Activated CD8-positive, alpha-beta memory T cell treated with anti-CD3 and anti-CD28 coated beads for 36 hours (primary cell): ENCODE results near the gene ARL6IP4. TPM values are rescaled to one million over a fixed set of nuclear protein-coding genes. Genes with fewer than 3 reads are reported as not detected.
"Not testable (repeated sequence)": the region's sequence is repeated elsewhere in the genome, so short reads cannot be mapped to it uniquely, and the experiment has no call there.

ENCODE experiments used
- CTCF ChIA-PET: fragments of 350-600 bp; sonication (Branson Sonifier 250); formaldehyde crosslinking; loops from one replicate; lab custom pipeline; 2021; ENCODE audit warnings: antibody characterized with exemption; lab: Charles Lee
- POLR2A ChIA-PET: fragments of 350-600 bp; sonication (Branson Sonifier 250); formaldehyde crosslinking; loops from one replicate; lab custom pipeline; 2021; ENCODE audit warnings: antibody characterized with exemption; lab: Charles Lee
- total RNA-seq, 2 experiments: library from RNA; stranded (reverse); gene quantifications; one replicate each; pipeline ENCODE4 v1.2.3, GENCODE V29; 2021

ARL6IP4 gene
- total RNA-seq, 2 experiments from 2014 or later = 172 to 180 TPM

GRCh38 chr12:122996188-122996601 lies 15.7 kb downstream of the ARL6IP4 start:
- ChIA-PET POLR2A (no interaction called here), CTCF (no interaction called here)

GRCh38 chr12:122996621-122997342 lies 16.3 kb downstream of the ARL6IP4 start:
- CTCF ChIA-PET = interaction anchor here (1.6 kb wide), 1 partner anchor 9 kb away, joined by 3 read pairs; no protein-coding TSS in a partner anchor
- POLR2A ChIA-PET = no interaction called here

- POLR2A ChIA-PET = no interaction called here
- CTCF ChIA-PET = interaction anchor here (1.6 kb wide), 1 partner anchor 10 kb away, joined by 3 read pairs; no protein-coding TSS in a partner anchor
Observed at GRCh38 chr12:122997343-122998250, 17.1 kb downstream of the ARL6IP4 start.

DNA sequence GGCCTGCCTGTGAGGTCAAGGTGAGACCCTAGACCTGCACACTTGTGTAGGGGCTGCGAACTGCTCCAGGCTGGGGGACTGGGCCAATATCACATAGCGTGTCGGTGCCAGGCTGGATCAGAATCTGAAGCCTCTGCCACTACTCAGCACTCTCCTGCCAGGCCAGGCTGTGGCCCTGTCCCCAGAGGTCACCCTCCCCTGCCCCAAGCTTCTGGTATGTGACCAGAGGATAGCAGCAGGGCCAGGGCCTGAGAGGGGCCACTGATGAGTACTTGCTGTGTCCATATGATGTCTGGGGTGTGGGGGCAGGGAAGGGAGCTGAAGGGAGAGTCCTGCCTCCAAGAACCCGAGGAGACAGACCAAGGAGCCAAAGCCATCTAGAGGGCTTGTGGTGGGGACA lies 17.8 kb downstream of the ARL6IP4 start:
- CTCF ChIA-PET = interaction anchor here (1.6 kb wide), 1 partner anchor 11 kb away, joined by 3 read pairs; no protein-coding TSS in a partner anchor
- POLR2A ChIA-PET = no interaction called here

DNA sequence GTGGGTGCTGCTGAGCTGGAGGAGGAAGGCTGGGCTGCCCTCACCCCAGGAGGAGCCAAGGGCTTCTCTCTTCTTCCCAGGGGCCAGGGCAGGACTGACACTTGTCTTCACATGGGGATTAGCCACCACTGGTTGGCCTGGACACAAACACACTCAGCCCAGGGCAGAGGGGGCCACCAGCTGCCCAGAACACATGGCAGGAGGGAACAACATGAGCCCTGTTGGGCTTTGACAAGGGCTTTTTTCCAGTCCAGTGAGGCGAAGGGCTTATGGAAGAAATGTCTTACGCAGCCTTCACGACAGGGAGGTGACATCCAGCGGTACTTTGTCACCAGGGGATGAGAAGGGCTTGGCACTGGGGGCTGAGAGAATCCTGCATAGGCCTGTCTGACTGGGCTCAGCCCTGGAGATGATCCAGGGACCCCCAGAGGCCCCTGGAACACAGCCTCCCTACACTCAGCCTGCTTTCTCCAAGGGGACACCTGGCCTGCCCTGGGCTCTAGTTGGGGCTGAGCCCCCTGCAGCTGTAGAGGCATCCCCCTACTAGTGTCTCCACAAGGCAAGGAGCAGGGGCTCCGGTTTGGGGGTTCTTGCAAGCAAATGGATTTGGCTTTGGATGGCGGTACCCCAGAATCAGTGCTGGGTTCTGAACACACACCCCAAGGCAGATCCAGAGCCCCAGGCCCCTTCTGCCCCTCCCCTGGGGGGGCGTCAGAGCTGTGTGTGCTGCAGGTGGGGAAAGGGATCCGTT lies 18.9 kb downstream of the ARL6IP4 start:
- ChIA-PET POLR2A (no interaction called here), CTCF (interaction anchor here (1.5 kb wide), 1 partner anchor 10 kb away, joined by 4 read pairs; no protein-coding TSS in a partner anchor)

DNA sequence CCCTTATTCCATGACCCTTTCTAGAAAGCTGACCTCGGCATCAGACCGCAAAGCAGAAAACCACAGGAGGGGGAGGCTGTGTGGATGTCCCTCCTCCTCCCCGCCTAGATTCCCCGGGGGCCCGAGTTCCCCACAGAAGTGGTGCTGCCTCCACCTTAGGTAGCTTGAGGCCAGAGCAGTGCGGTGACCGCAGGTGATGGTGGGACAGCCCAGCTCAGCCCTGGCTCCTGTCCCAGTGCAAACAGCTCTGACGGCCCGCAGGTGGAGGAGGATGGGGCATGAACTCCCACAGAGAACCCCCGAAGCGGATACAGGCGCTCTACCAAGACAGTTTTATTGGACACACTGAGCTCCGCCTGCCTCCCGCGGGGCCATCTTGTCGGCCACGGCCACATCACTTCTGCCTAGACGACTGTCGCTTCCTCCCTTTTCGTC lies 19.5 kb downstream of the ARL6IP4 start:
- ChIA-PET POLR2A (no interaction called here), CTCF (interaction anchor here (1.5 kb wide), 1 partner anchor 11 kb away, joined by 4 read pairs; no protein-coding TSS in a partner anchor)

DNA sequence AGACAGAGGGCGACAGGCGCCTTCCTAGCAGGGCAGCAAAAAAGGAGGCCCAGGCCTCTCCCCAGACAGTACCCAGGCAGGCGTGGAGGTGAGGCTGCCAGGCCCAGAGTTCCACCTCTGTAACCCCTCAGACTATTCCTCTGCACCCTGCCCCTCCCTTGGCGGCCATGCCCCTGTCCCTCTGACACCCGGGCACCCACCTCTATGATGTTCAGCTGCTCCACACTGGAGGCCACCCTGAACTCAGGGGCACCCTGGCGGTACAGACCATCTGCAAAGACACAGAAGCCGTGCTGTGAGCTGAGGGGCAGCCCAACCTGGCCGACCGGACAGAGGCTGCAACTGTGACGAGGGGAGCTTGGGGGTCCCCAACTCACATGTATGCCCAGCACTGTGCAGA lies 20.1 kb downstream of the ARL6IP4 start:
- ChIA-PET POLR2A (no interaction called here), CTCF (no interaction called here)

- ChIA-PET POLR2A (no interaction called here), CTCF (interaction anchor here (0.6 kb wide), 1 partner anchor 227 kb away, joined by 3 read pairs; the partner anchor contains the start of gene CCDC62)
Observed at GRCh38 chr12:123001464-123001863, 21.0 kb downstream of the ARL6IP4 start.

- CTCF ChIA-PET = no interaction called here
- POLR2A ChIA-PET = no interaction called here
Observed at GRCh38 chr12:123003257-123003656, 22.8 kb downstream of the ARL6IP4 start.

GRCh38 chr12:123004287-123004686 lies 23.8 kb downstream of the ARL6IP4 start:
- POLR2A ChIA-PET = no interaction called here
- CTCF ChIA-PET = no interaction called here

GRCh38 chr12:123005081-123005626 lies 24.7 kb downstream of the ARL6IP4 start:
- ChIA-PET CTCF (no interaction called here), POLR2A (no interaction called here)

DNA sequence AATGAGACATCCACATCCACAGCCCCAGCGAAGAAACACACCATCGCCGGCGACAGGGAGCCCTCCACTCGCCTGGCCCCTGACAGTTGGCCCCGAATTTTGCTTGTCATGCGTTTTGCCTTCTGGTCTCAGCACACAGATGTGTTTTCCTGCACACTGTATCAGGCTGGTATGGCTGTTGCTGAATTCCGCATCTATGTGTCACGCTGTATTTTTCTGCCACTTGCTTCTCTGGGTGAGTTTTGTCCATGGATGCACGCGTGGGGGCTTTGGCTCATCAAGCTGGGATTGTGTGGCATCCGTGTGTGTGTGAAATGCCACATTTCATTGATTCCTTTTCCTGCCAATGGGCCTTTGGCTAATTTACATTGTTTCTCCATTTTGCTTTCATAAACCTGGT lies 26.5 kb downstream of the ARL6IP4 start:
- ChIA-PET CTCF (no interaction called here), POLR2A (no interaction called here)

DNA sequence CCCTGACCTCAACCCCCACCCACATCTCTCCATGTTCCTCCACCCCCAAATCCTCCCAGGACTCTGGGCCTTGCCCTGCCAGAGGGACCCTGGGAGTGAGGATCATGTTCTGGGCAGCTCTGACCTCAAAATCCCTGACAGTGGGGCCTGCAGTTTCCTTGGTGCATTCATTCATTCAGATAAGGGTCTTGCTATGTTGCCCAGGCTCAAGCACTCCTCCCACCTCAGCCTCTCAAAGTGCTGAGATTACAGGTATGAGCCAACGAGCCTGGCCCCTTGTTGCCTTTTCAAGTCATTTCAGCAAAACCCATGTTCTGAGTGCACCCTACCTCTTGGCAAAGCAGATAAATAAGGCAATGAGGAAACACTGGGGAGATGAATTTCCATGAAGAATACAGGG lies 29.6 kb downstream of the ARL6IP4 start:
- ChIA-PET CTCF (no interaction called here), POLR2A (no interaction called here)

DNA sequence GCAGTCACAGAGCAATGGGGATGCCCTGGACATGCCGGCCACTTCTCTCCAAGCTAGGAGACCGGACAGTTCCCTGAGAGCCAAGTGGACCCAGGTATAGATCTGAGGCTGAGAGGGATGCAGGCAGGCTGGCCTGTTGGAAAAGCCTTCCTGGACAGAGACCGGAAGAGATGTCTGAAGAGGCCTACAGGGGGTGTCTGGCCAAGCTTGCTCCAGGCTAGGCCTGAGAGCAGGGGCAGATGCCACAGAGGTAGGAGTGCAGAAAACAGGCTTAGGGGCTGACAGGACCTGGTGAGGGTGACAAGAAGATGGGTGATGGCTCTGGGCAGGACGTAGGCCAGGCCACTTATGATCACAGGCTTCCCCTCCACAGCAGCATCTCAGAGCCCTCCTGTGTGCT lies 30.2 kb downstream of the ARL6IP4 start:
- ChIA-PET CTCF (no interaction called here), POLR2A (no interaction called here)

DNA sequence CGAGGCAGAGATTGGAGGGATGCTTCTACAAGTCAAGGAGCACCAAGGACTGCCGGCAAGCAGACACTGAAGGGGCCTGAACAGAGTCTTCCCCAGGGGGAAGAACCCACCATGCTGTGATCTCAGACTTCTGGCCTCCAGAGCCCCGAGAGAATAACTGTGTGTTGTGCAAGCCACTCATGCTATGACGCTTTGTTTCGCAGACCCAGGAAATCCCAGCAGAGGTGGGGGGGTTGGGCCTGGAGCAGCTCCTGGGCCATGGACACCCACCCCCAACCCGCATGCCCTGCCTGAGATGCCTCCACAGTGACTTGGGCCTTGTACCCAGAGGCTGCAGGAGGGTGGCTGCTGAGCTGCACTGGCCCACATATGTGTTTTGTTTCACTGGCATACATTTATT lies 31.2 kb downstream of the ARL6IP4 start:
- POLR2A ChIA-PET = no interaction called here
- CTCF ChIA-PET = no interaction called here

GRCh38 chr12:123013185-123014095 lies 33.0 kb downstream of the ARL6IP4 start:
- CTCF ChIA-PET = no interaction called here
- POLR2A ChIA-PET = no interaction called here

DNA sequence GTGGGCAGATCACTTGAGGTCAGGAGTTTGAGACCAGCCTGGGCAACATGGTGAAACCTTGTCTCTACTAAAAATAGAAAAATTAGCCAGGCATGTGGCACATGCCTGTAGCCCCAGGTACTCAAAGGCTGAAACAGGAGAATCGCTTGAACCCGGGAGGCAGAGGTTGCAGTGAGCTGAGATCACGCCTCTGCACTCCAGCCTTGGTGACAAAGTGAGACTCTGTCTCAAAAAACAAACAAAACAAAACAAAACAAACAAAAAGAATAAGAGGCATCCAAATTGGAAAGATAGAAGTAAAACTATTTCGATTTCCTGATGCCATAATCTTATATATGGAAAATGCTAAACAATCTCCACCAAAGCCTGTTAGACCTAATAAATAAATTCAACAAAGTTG lies 34.0 kb downstream of the ARL6IP4 start:
- CTCF ChIA-PET, POLR2A ChIA-PET: not testable (repeated sequence)

GRCh38 chr12:123017753-123018152 lies 37.3 kb downstream of the ARL6IP4 start:
- CTCF ChIA-PET = no interaction called here

More at GRCh38 chr12:123017753-123018152, 37.3 kb downstream of the ARL6IP4 start:
- POLR2A ChIA-PET = no interaction called here
